ENCODE measurements around the gene ZNF135.
A peak's percentile ranks its signal among the peaks of the same experiment; 100 is the strongest.

The ZNF135 gene

GRCh38 chr19:58044391-58044790 lies 14.7 kb upstream of the ZNF135 start:
- Histone ChIP-seq H3K4me3 (ENCODE audit: low read depth, low read length) (no peak overlapping the region), H3K27me3 (ENCODE audit: insufficient read depth, low read length) (peaks cover 3% of the 10 kb centered on the region), H2BK120ac (ENCODE audit: insufficient read depth, low read length, poor library complexity) (no peak overlapping the region), H3K27ac (ENCODE audit: low read depth, low read length) (no peak overlapping the region), H4K12ac (ENCODE audit: low read depth, low read length) (no peak overlapping the region), H3K18ac (ENCODE audit: low read length) (no peak overlapping the region), H3K9ac (ENCODE audit: low read length) (no peak overlapping the region), H3K79me1 (ENCODE audit: low read length) (no peaks in the 10 kb centered on the region), H3K14ac (ENCODE audit: low read length) (no peak overlapping the region), H3K36me3 (ENCODE audit: control insufficient read depth in 1 of 2, insufficient read depth in 2 of 2, low read length in 2 of 2) (no peaks in the 10 kb centered on the region), H2AFZ (ENCODE audit: insufficient read depth, low read length, poor library complexity) (no peak overlapping the region), H2AK5ac (ENCODE audit: low read length) (no peak overlapping the region), H3K79me2 (ENCODE audit: control insufficient read depth, insufficient read depth, low read length, poor library complexity) (no peaks in the 10 kb centered on the region), H3K4me1 (ENCODE audit: control insufficient read depth in 1 of 2, insufficient read depth in 2 of 2, low read length in 2 of 2) (no peaks in the 10 kb centered on the region), H2BK12ac (ENCODE audit: low read length) (no peak overlapping the region), H4K91ac (ENCODE audit: low read depth, low read length) (no peak overlapping the region), H3K9me3 (ENCODE audit: insufficient read depth, low read depth, low read length) (peaks cover 62% of the 10 kb centered on the region), H3K4ac (ENCODE audit: low read depth, low read length) (no peak overlapping the region), H3K23ac (ENCODE audit: low read length) (no peak overlapping the region), H4K8ac (ENCODE audit: low read depth, low read length) (no peak overlapping the region), H2BK5ac (ENCODE audit: low read depth, low read length, poor library complexity) (no peak overlapping the region), H3K4me2 (ENCODE audit: low read length) (no peak overlapping the region)
- DNase-seq = no peak
- whole genome bisulfite sequencing (ENCODE audit: extremely low coverage, insufficient coverage, insufficient read length) = no CpG with 5 or more reads among the region's 42 CpGs

GRCh38 chr19:58044886-58045285 lies 14.2 kb upstream of the ZNF135 start:
- WGBS (ENCODE audit: extremely low coverage, insufficient coverage, insufficient read length) = no CpG with 5 or more reads among the region's 26 CpGs
- no peak overlapping the region for H3K4me3 ChIP-seq (ENCODE audit: low read depth, low read length)
- no peak overlapping the region for H2AFZ ChIP-seq (ENCODE audit: insufficient read depth, low read length, poor library complexity)
- H3K36me3 ChIP-seq (ENCODE audit: control insufficient read depth in 1 of 2, insufficient read depth in 2 of 2, low read length in 2 of 2) = no peaks in the 10 kb centered on the region
- no peak overlapping the region for H3K9ac ChIP-seq (ENCODE audit: low read length)
- no peak overlapping the region for H3K4ac ChIP-seq (ENCODE audit: low read depth, low read length)
- no peak overlapping the region for H3K18ac ChIP-seq (ENCODE audit: low read length)
- H4K12ac ChIP-seq (ENCODE audit: low read depth, low read length) = no peak overlapping the region
- H3K9me3 ChIP-seq (ENCODE audit: insufficient read depth, low read depth, low read length) = peaks cover 64% of the 10 kb centered on the region
- no peak overlapping the region for H4K8ac ChIP-seq (ENCODE audit: low read depth, low read length)
- H2BK5ac ChIP-seq (ENCODE audit: low read depth, low read length, poor library complexity) = no peak overlapping the region
- H3K23ac ChIP-seq (ENCODE audit: low read length) = no peak overlapping the region
- no peak overlapping the region for H2AK5ac ChIP-seq (ENCODE audit: low read length)
- H3K79me1 ChIP-seq (ENCODE audit: low read length) = no peaks in the 10 kb centered on the region
- no peak overlapping the region for H2BK120ac ChIP-seq (ENCODE audit: insufficient read depth, low read length, poor library complexity)
- DNase-seq = no peak
- no peak overlapping the region for H3K14ac ChIP-seq (ENCODE audit: low read length)
- H2BK12ac ChIP-seq (ENCODE audit: low read length) = no peak overlapping the region
- no peak overlapping the region for H3K27ac ChIP-seq (ENCODE audit: low read depth, low read length)
- peaks cover 3% of the 10 kb centered on the region for H3K27me3 ChIP-seq (ENCODE audit: insufficient read depth, low read length)
- no peaks in the 10 kb centered on the region for H3K4me1 ChIP-seq (ENCODE audit: control insufficient read depth in 1 of 2, insufficient read depth in 2 of 2, low read length in 2 of 2)
- no peak overlapping the region for H3K4me2 ChIP-seq (ENCODE audit: low read length)
- no peaks in the 10 kb centered on the region for H3K79me2 ChIP-seq (ENCODE audit: control insufficient read depth, insufficient read depth, low read length, poor library complexity)
- H4K91ac ChIP-seq (ENCODE audit: low read depth, low read length) = no peak overlapping the region

DNA sequence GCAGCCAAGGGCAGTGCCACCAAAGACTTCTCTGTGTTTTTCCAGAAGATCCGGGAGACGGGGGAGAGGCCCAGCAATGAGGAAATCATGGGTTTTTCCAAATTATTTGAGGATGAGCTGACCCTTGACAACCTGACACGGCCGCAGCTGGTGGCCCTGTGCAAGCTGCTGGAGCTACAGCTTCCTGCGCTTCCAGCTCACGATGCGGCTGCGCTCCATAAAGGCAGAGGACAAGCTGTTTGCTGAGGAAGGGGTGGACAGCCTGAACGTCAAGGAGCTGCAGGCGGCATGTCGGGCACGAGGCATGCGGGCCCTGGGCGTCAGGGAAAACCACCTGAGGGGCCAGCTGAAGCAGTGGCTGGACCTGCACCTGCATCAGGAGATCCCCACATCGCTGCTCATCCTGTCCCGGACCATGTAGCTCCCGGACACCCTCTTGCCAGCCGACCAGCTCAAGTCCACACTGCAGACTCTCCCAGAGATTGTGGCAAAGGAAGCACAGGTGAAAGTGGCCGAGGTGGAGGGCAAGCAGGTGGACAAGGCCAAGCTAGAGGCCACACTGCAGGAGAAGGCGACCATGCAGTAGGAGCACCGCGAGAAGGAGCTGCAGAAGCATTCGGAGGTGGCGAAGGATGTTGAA lies 13.6 kb upstream of the ZNF135 start:
- Histone ChIP-seq H3K18ac (ENCODE audit: low read length) (no peak overlapping the region), H3K4me3 (ENCODE audit: low read depth, low read length) (peak overlapping the region; percentile 18), H2BK120ac (ENCODE audit: insufficient read depth, low read length, poor library complexity) (no peak overlapping the region), H3K23ac (ENCODE audit: low read length) (no peak overlapping the region), H2AFZ (ENCODE audit: insufficient read depth, low read length, poor library complexity) (no peak overlapping the region), H3K79me1 (ENCODE audit: low read length) (no peaks in the 10 kb centered on the region), H3K4me1 (ENCODE audit: control insufficient read depth in 1 of 2, insufficient read depth in 2 of 2, low read length in 2 of 2) (no peaks in the 10 kb centered on the region), H3K4ac (ENCODE audit: low read depth, low read length) (no peak overlapping the region), H4K12ac (ENCODE audit: low read depth, low read length) (no peak overlapping the region), H2BK5ac (ENCODE audit: low read depth, low read length, poor library complexity) (no peak overlapping the region), H3K4me2 (ENCODE audit: low read length) (no peak overlapping the region), H2AK5ac (ENCODE audit: low read length) (no peak overlapping the region), H4K8ac (ENCODE audit: low read depth, low read length) (no peak overlapping the region), H3K14ac (ENCODE audit: low read length) (no peak overlapping the region), H3K9ac (ENCODE audit: low read length) (no peak overlapping the region), H3K9me3 (ENCODE audit: insufficient read depth, low read depth, low read length) (peaks cover 61% of the 10 kb centered on the region), H3K79me2 (ENCODE audit: control insufficient read depth, insufficient read depth, low read length, poor library complexity) (no peaks in the 10 kb centered on the region), H3K36me3 (ENCODE audit: control insufficient read depth in 1 of 2, insufficient read depth in 2 of 2, low read length in 2 of 2) (no peaks in the 10 kb centered on the region), H3K27ac (ENCODE audit: low read depth, low read length) (no peak overlapping the region), H4K91ac (ENCODE audit: low read depth, low read length) (no peak overlapping the region), H3K27me3 (ENCODE audit: insufficient read depth, low read length) (peaks cover 3% of the 10 kb centered on the region), H2BK12ac (ENCODE audit: low read length) (no peak overlapping the region)
- no peak for DNase-seq
- WGBS (ENCODE audit: extremely low coverage, insufficient coverage, insufficient read length) = no CpG with 5 or more reads among the region's 24 CpGs

- DNase-seq = no peak
- H2AFZ ChIP-seq (ENCODE audit: insufficient read depth, low read length, poor library complexity) = no peak overlapping the region
- H3K23ac ChIP-seq (ENCODE audit: low read length) = no peak overlapping the region
- H2BK120ac ChIP-seq (ENCODE audit: insufficient read depth, low read length, poor library complexity) = no peak overlapping the region
- no peaks in the 10 kb centered on the region for H3K4me1 ChIP-seq (ENCODE audit: control insufficient read depth in 1 of 2, insufficient read depth in 2 of 2, low read length in 2 of 2)
- peaks cover 3% of the 10 kb centered on the region for H3K27me3 ChIP-seq (ENCODE audit: insufficient read depth, low read length)
- no peaks in the 10 kb centered on the region for H3K79me1 ChIP-seq (ENCODE audit: low read length)
- peaks cover 64% of the 10 kb centered on the region for H3K9me3 ChIP-seq (ENCODE audit: insufficient read depth, low read depth, low read length)
- no peak overlapping the region for H2AK5ac ChIP-seq (ENCODE audit: low read length)
- no peak overlapping the region for H4K8ac ChIP-seq (ENCODE audit: low read depth, low read length)
- H3K79me2 ChIP-seq (ENCODE audit: control insufficient read depth, insufficient read depth, low read length, poor library complexity) = no peaks in the 10 kb centered on the region
- H2BK5ac ChIP-seq (ENCODE audit: low read depth, low read length, poor library complexity) = no peak overlapping the region
- no peak overlapping the region for H3K14ac ChIP-seq (ENCODE audit: low read length)
- no peak overlapping the region for H3K18ac ChIP-seq (ENCODE audit: low read length)
- no peak overlapping the region for H3K9ac ChIP-seq (ENCODE audit: low read length)
- no peak overlapping the region for H4K91ac ChIP-seq (ENCODE audit: low read depth, low read length)
- no peaks in the 10 kb centered on the region for H3K36me3 ChIP-seq (ENCODE audit: control insufficient read depth in 1 of 2, insufficient read depth in 2 of 2, low read length in 2 of 2)
- H3K4me2 ChIP-seq (ENCODE audit: low read length) = no peak overlapping the region
- no peak overlapping the region for H3K27ac ChIP-seq (ENCODE audit: low read depth, low read length)
- no CpG with 5 or more reads among the region's 7 CpGs for WGBS (ENCODE audit: extremely low coverage, insufficient coverage, insufficient read length)
- H2BK12ac ChIP-seq (ENCODE audit: low read length) = no peak overlapping the region
- no peak overlapping the region for H3K4me3 ChIP-seq (ENCODE audit: low read depth, low read length)
- no peak overlapping the region for H3K4ac ChIP-seq (ENCODE audit: low read depth, low read length)
- H4K12ac ChIP-seq (ENCODE audit: low read depth, low read length) = no peak overlapping the region
Observed at GRCh38 chr19:58046856-58047255, 12.2 kb upstream of the ZNF135 start.

All from trophoblast cell (in vitro differentiated cells and primary cell).